HG03469 (cell line): Measurements from ENCODE around the gene WDR87.
"Not testable (repeated sequence)": the region's sequence is repeated elsewhere in the genome, so short reads cannot be mapped to it uniquely, and the experiment has no call there.

Experiments
- ATAC-seq: cut with Tn5 transposase; IDR thresholded peaks from one replicate; pipeline ENCODE4 v1.9.1; 2021; ENCODE audit warnings: mild to moderate bottlenecking, moderate library complexity, moderate number of reproducible peaks; ENCODE audit not compliant: unreplicated experiment

Gene WDR87

GRCh38 chr19:37893845-37894575 lies 12.4 kb downstream of the WDR87 start:
- ATAC-seq = no peak

- no peak for ATAC-seq
Measured at GRCh38 chr19:37886571-37886970, 19.8 kb downstream of the WDR87 start.

- ATAC-seq = no peak
Measured at GRCh38 chr19:37885392-37885791, 21.0 kb downstream of the WDR87 start.

GRCh38 chr19:37877147-37877546 lies 29.2 kb downstream of the WDR87 start:
- ATAC-seq = no peak

DNA sequence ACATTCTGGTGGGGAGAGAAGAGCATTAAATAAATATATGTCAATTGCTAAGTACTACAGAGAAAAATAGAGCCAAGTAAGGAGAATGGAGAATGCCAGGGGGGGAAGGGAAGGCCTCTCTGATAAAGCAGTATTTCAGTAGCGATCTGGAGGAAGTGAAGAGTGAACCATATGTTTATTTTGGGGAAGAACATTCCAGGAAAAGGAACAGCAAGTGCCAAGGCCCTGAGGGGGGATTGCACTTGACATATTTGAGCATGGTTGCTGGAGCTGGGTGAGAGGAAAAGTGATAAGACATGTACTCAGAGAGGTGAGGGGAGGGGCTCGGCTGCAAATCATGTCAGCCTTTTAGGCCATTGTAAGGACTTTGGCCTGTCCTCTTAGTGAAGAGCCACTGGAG lies 30.4 kb downstream of the WDR87 start:
- ATAC-seq = no peak

DNA sequence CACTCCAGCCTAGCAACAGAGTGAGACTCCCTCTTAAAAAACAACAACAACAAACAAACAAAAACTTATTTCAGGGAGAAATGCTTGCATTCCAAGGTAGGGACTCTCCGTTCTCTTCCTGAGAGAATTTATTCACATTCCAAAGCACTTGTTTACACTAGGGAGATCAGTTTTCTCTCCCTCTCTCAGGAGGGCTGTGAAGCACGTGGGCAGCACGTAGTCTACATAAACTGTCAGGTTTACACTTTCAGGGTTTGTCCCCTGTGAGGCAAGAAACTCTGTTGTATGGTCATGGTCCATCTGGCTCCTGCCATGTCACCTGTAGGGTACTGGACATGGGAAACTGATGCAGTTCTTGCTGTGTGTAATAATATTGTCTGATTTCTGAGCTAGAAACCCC lies 31.6 kb downstream of the WDR87 start:
- no peak for ATAC-seq

DNA sequence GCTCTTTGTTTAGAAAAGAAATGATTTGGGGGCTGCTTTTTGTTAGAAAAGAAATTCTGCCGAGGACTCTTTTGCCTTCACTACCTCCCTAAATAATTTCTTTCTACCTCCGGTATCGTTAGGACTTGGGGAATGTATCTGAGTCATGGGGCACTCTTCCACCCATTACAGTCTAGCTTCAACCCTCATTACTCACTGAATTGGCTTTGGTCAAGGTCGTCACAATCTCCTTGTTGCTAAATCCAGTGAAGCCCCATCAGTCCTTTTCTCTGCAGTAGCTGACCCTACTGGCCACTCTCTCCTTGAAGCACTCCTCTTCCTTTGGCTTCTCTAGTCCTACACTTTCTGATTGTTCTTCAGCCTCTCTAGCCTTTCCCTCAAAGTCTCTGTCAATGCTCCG lies 34.0 kb downstream of the WDR87 start:
- ATAC-seq = no peak

DNA sequence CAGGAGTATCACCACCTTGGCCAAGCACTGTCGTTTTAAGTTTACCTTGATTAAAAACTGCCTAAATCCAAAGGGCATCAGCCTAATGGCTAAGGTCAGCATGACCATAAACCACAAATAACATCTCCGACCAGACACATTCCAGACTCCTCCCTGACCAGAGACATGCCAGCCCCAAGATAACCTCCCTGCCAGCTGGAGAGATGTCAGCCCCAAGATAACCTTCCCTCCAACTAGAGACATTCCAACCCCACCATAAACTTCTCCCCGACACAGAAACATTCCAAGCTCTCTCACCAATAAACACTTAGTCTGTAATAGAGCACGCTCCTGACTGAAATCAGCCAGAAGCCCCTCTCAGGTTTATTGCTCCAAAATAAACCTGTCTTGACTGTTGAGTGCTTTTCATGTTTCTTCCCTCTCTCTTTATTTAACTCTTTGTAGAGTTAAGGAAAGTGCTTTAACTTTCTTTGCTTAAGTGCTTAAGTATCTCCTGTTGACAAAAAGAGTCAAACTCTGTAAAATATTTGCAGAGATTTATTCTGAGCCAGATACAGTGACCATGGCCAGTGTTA lies 36.5 kb downstream of the WDR87 start:
- no peak for ATAC-seq

DNA sequence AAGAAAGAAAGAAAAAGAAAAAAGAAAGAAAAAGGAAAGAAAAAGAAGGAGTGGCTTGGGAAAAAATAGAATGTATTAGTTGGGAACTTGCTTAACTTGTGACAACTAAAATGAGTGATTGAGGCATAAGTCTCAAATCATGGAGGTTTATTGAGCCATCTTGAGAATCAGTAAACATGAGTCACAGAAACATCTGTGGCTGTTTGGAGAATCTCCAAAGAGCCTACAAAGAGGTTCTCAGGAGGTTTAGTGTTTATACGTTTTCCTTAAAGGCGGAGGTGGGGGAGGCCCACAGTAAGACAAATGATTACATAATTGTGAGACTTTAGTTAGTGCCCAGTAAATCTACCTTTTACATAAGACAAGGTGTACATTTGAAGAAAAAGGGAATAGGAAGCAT lies 38.6 kb downstream of the WDR87 start:
- no peak for ATAC-seq

DNA sequence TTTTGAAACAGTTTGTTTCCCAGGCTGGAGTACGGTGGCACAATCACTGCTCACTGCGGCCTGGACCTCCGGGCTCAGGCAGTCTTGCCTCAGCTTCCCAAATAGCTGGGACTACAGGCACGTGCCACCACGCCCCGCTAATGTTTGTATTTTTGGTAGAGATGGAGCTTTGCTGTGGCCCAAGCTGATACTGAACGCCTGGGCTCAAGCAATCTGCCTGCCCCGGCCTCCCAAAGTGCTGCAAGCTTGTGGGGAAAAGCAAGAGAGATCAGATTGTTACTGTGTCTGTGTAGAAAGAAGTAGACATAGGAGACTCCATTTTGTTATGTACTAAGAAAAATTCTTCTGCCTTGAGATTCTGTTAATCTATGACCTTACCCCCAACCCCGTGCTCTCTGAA lies 40.5 kb downstream of the WDR87 start:
- not testable (repeated sequence) for ATAC-seq

GRCh38 chr19:37864501-37864900 lies 41.9 kb downstream of the WDR87 start:
- ATAC-seq = no peak

DNA sequence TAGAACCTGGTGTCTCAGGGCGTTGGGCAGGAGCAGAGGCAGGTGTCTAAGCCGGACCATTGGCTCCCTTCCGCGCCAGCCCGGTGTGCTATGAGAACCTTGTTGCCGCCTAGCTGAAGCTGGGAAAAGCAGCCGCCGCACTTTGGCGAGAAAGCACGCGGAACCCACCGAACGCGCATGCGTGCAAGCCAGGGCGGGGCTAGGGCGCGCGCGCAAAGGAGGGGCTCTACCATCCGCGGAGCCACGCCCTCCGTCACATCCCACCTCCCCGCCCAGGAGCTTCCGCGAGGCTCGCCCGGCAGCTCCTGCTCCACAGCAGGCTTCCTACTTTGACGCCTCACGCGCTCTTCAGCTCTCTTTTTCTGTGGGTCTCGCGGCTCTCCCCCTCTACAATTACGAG lies 51.3 kb downstream of the WDR87 start:
- no peak for ATAC-seq

DNA sequence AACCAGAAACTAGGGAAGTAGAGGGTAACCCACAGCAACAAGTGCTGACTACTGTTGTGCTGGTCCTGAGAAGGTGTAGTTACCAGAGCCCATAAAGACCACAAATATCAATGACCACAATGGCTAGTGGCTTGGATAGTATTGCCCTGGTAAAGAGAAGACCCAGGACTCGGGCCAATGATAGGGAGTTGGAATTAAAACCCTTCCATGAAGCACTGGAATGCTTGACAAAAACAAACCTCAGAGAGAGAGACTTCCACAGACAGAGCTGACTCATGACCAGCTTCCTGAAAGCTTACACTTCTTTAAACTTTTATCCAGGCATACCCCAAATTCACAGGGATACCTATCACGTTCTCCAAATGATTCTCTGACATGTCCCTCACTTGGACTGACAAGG lies 60.5 kb downstream of the WDR87 start:
- ATAC-seq = no peak
